HepG2 (cell line): Measurements from ENCODE around the gene CDC42SE2. TPM values are rescaled to one million over a fixed set of nuclear protein-coding genes. Genes with fewer than 3 reads are reported as not detected.

Source experiments
- ATAC-seq: fragments of 200-7000 bp; cut with Tn5 transposase; 3 replicates; pipeline ENCODE4 v1.9.1; 2020; ENCODE audit warnings: mild to moderate bottlenecking, moderate library complexity
- BruUV-seq: library from RNA; stranded (reverse); fragments of 400-500 nt; replicated peaks from 2 replicates; lab custom pipeline; 2021; lab: Mats Ljungman, UMichigan
- CTCF ChIA-PET: fragments of 300-600 bp; formaldehyde crosslinking; extraction: SDS; loops from one replicate; lab custom pipeline; 2021; ENCODE audit warnings: low total read pairs, inconsistent platforms, low intra/inter-chr PET ratio; lab: Yijun Ruan, JAX
- POLR2A ChIA-PET: fragments of 350-600 bp; sonication (Branson Sonifier 250); formaldehyde crosslinking; loops from one replicate; lab custom pipeline; 2020; ENCODE audit warnings: antibody characterized with exemption, inconsistent platforms; lab: Yijun Ruan, JAX
- DNase-seq: peaks from one replicate; pipeline ENCODE4 v3.0.0-alpha.2; 2015; ENCODE audit warnings: low spot score
- FAIRE-seq: peaks from 3 replicates; lab custom pipeline; 2011; peaks lifted over from hg19 to GRCh38; lab: Jason Lieb, UNC
- H2AFZ ChIP-seq: one replicate; pipeline ENCODE4 v1.6.1; 2011; ENCODE audit warnings: low read length, inconsistent platforms
- H3K27ac ChIP-seq: fragments of 300-600 bp; 3 replicates; pipeline ENCODE4 v1.8.0; 2011; ENCODE audit warnings: mixed run types, mild to moderate bottlenecking, mixed read lengths, low read length, inconsistent platforms; ENCODE audit not compliant: insufficient read depth; ENCODE audit errors: extremely low read length
- H3K27me3 ChIP-seq, 2 experiments: fragments of 200-600 bp in 1 of 2; 2 replicates in 1 of 2; 3 replicates in 1 of 2; pipeline versions ENCODE4 v1.6.0 to v1.8.0; 2011; ENCODE audit warnings: low read length in 2 of 2, mild to moderate bottlenecking in 2 of 2, moderate library complexity in 2 of 2, inconsistent platforms in 1 of 2; ENCODE audit not compliant: insufficient read depth in 2 of 2, control insufficient read depth in 1 of 2
- H3K36me3 ChIP-seq, 2 experiments: fragments of 200-600 bp in 1 of 2; replicated peaks in 1 of 2; 2 replicates in 1 of 2; 3 replicates in 1 of 2; pipeline versions ENCODE4 v1.5.1 to v1.8.0; 2011; ENCODE audit warnings: low read length in 2 of 2, inconsistent platforms in 1 of 2; ENCODE audit not compliant: insufficient read depth in 2 of 2, control insufficient read depth in 1 of 2
- H3K4me1 ChIP-seq: 2 replicates; pipeline ENCODE4 v1.5.1; 2012; ENCODE audit warnings: low read length, inconsistent platforms; ENCODE audit not compliant: insufficient read depth
- H3K4me2 ChIP-seq: 2 replicates; pipeline ENCODE4 v1.6.0; 2011; ENCODE audit warnings: low read depth, low read length, inconsistent platforms
- H3K4me3 ChIP-seq, 3 experiments: fragments of 200-600 bp in 1 of 3; sonication (generic), shearing (Covaris generic) in 1 of 3; replicated peaks in 1 of 3; 2 replicates each; pipeline ENCODE4 v1.5.1; 2011 to 2016; ENCODE audit warnings: low read length in 3 of 3, inconsistent platforms in 2 of 3, low read depth in 2 of 3, mild to moderate bottlenecking in 2 of 3, control low read depth in 1 of 3, mixed read lengths in 1 of 3; ENCODE audit not compliant: insufficient read depth in 1 of 3
- H3K79me2 ChIP-seq: one replicate; pipeline ENCODE4 v1.6.1; 2011; ENCODE audit warnings: low read length, inconsistent platforms; ENCODE audit not compliant: insufficient read depth
- H3K9ac ChIP-seq: 2 replicates; pipeline ENCODE4 v1.6.0; 2011; ENCODE audit warnings: mild to moderate bottlenecking, low read depth, low read length, inconsistent platforms; ENCODE audit not compliant: insufficient read depth
- H3K9me3 ChIP-seq: 2 replicates; pipeline ENCODE4 v1.5.1; 2012; ENCODE audit warnings: mild to moderate bottlenecking, low read length
- H4K20me1 ChIP-seq: 2 replicates; pipeline ENCODE4 v1.6.0; 2011; ENCODE audit warnings: inconsistent platforms, mild to moderate bottlenecking, low read length, moderate library complexity; ENCODE audit not compliant: insufficient read depth
- ATRX ChIP-seq: sonication (generic); formaldehyde crosslinking; IDR thresholded peaks from 2 replicates; pipeline ENCODE4 v1.4.0; 2020; ENCODE audit warnings: missing genetic modification reagents, borderline replicate concordance
- HES4 ChIP-seq: sonication (generic); formaldehyde crosslinking; IDR thresholded peaks from 2 replicates; pipeline ENCODE4 v1.9.0; 2021; ENCODE audit warnings: mild to moderate bottlenecking, missing genetic modification reagents, borderline replicate concordance
- HNF4G ChIP-seq, 2 experiments: sonication (generic) in 1 of 2; formaldehyde crosslinking in 1 of 2; IDR thresholded peaks; 2 replicates each; pipeline versions ENCODE4 v1.4.0 to v1.6.1; 2011 to 2020; ENCODE audit warnings: borderline replicate concordance in 2 of 2, low read depth in 2 of 2, mild to moderate bottlenecking in 2 of 2, low read length in 1 of 2, missing genetic modification reagents in 1 of 2, moderate library complexity in 1 of 2
- KMT2A ChIP-seq: sonication (generic); formaldehyde crosslinking; IDR thresholded peaks from 2 replicates; pipeline ENCODE4 v1.4.0; 2020; ENCODE audit warnings: missing genetic modification reagents
- PHB2 ChIP-seq: fragments of 450-650 bp; IDR thresholded peaks from 2 replicates; pipeline ENCODE4 v1.6.1; 2018; ENCODE audit not compliant: partially characterized antibody
- RORA ChIP-seq: sonication (generic); formaldehyde crosslinking; IDR thresholded peaks from 2 replicates; pipeline ENCODE4 v1.5.0; 2020; ENCODE audit warnings: mild to moderate bottlenecking, missing genetic modification reagents, moderate library complexity
- YY1 ChIP-seq: IDR thresholded peaks from 2 replicates; pipeline ENCODE4 v1.6.1; 2011; ENCODE audit warnings: low read length, low read depth, moderate library complexity, mild to moderate bottlenecking; ENCODE audit not compliant: insufficient read depth, insufficient replicate concordance
- ZNF34 ChIP-seq: sonication (generic); formaldehyde crosslinking; IDR thresholded peaks from 2 replicates; pipeline ENCODE4 v1.4.0; 2020; ENCODE audit warnings: mild to moderate bottlenecking, missing genetic modification reagents, borderline replicate concordance
- ZNF557 ChIP-seq: sonication (generic); formaldehyde crosslinking; IDR thresholded peaks from 2 replicates; pipeline ENCODE4 v1.4.0; 2020; ENCODE audit warnings: missing genetic modification reagents
- ZNF7 ChIP-seq: IDR thresholded peaks from 2 replicates; pipeline ENCODE4 v1.6.1; 2016; ENCODE audit warnings: missing biosample characterization, missing genetic modification reagents
- ZNF724P ChIP-seq: sonication (generic); formaldehyde crosslinking; IDR thresholded peaks from 2 replicates; pipeline ENCODE4 v1.8.0; 2022; ENCODE audit warnings: missing genetic modification reagents, borderline replicate concordance
- ZNF773 ChIP-seq: sonication (generic); formaldehyde crosslinking; IDR thresholded peaks from 2 replicates; pipeline ENCODE4 v1.4.0; 2020; ENCODE audit warnings: missing genetic modification reagents, borderline replicate concordance
- ZNF776 ChIP-seq: sonication (generic); formaldehyde crosslinking; IDR thresholded peaks from 2 replicates; pipeline ENCODE4 v1.4.0; 2020; ENCODE audit warnings: mild to moderate bottlenecking, missing genetic modification reagents
- WGBS: methylation state at CpG from one replicate; pipeline ENCODE4 v1.1.6; 2017; ENCODE audit warnings: low lambda C conversion rate; 5-methylcytosine and 5-hydroxymethylcytosine counted together
- in situ Hi-C: cut with HindIII; loops from 2 replicates; pipeline ENCODE4 v1.10.0; 2017; ENCODE audit warnings: low pct_unique_long_range_greater_than_20kb; ENCODE audit not compliant: extremely low pct_ligation_motif_present
- intact Hi-C: fragments of 100-400 bp; cut with micrococcal nuclease; formaldehyde crosslinking; loops from one replicate; pipeline ENCODE4 v1.10.0; 2022; ENCODE audit not compliant: unreplicated experiment
- polyA plus RNA-seq, 8 experiments: library from polyadenylated mRNA; depleted of rRNA in 3 of 8; stranded (reverse) in 7 of 8; unstranded in 1 of 8; fragments of >200 nt; fragmentation: Illumina TruSeq in 4 of 8; extraction: Trizol in 4 of 8; gene quantifications; 2 replicates each; pipeline versions ENCODE4 v1.2.1 to v1.2.3, GENCODE V29; 2011 to 2016; ENCODE audit warnings: low read depth in 4 of 8, missing spikeins in 1 of 8, mixed read lengths in 1 of 8; ENCODE audit not compliant: insufficient read depth in 1 of 8
- total RNA-seq, 5 experiments: library from RNA; depleted of rRNA; stranded (reverse); fragments of >200 nt; fragmentation: Illumina TruSeq; extraction: Trizol; gene quantifications; 2 replicates each; pipeline ENCODE4 v1.2.3, GENCODE V29; 2016; ENCODE audit warnings: low read depth in 1 of 5
- TF ChIP-seq, protein P1 (sequence below): sonication (generic); formaldehyde crosslinking; IDR thresholded peaks from 2 replicates; pipeline ENCODE4 v1.4.0; 2020; ENCODE audit warnings: missing genetic modification reagents
- TF ChIP-seq, protein P2 (sequence below): sonication (generic); formaldehyde crosslinking; IDR thresholded peaks from 2 replicates; pipeline ENCODE4 v1.4.0; 2020; ENCODE audit warnings: missing genetic modification reagents

CDC42SE2 gene
- total and polyA plus RNA-seq, 2 of the 13 experiments (the other 11 are each of a cell fraction or from before 2014, with no cell fraction given): 19.6 to 25.0 TPM

- intact Hi-C loops (no loop called here), in situ Hi-C loops (no loop called here)
- Histone ChIP-seq H3K4me3 (no peak overlapping the region), H2AFZ (no peak overlapping the region), H3K27me3 (no peaks in the 10 kb centered on the region), H3K27ac (no peak overlapping the region), H3K4me1 (no peaks in the 10 kb centered on the region; the same call in 1 of the 2 replicates), H3K36me3 (0 out of 5 replicates have a peak, but pooled peaks cover 0 to 4% of the 10 kb centered on the region in 2 experiments), H3K9ac (no peak overlapping the region), H3K4me2 (no peak overlapping the region), H3K79me2 (peaks cover 28% of the 10 kb centered on the region), H4K20me1 (peaks cover 3% of the 10 kb centered on the region; the same call in 1 of the 2 replicates), H3K9me3 (no peaks in the 10 kb centered on the region)
- no peak for FAIRE-seq
- BruUV-seq: no TSS peak
- ATAC-seq: no peak
- no peak for DNase-seq
- POLR2A ChIA-PET: no interaction called here
- no peak for TF ChIP-seq RORA (CRISPR knock-in tag)
- TF ChIP-seq ZNF34 (CRISPR knock-in tag): no peak
- CTCF ChIA-PET: no interaction called here
- WGBS: 100% methylated on average over 2 of the region's 2 CpGs
These were observed 65.4 kb downstream of the CDC42SE2 start for GRCh38 chr5:131329286-131329560.

DNA sequence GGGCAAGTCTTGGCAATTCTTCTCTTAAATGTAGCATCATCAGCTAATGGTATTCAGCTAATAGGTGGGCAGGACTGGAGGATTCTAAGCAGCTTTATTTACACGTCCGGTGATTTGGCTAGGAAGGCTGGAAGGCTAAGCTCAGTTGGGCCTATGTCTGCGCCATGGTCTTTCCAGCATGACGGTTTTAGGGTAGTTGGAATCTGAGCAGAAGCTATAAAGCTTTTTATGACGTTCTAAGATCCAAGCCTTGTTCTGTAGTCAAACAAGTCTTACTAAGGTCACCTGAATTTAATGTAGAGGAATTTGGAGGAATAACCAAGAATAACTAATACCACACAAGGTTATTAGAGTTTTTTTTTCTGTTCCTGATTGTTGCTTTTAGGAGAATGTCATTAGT lies 66.2 kb downstream of the CDC42SE2 start:
- Histone ChIP-seq H3K27me3 (no peaks in the 10 kb centered on the region), H3K79me2 (peaks cover 20% of the 10 kb centered on the region), H3K9me3 (no peaks in the 10 kb centered on the region), H4K20me1 (peaks cover 3% of the 10 kb centered on the region; the same call in 1 of the 2 replicates), H3K36me3 (0 out of 5 replicates have a peak, but pooled peaks cover 0 to 4% of the 10 kb centered on the region in 2 experiments), H3K27ac (no peak overlapping the region), H3K4me3 (no peak overlapping the region), H3K9ac (no peak overlapping the region), H3K4me1 (no peaks in the 10 kb centered on the region; the same call in 1 of the 2 replicates), H3K4me2 (no peak overlapping the region), H2AFZ (no peak overlapping the region)
- CTCF ChIA-PET: no interaction called here
- no TSS peak for BruUV-seq
- in situ Hi-C loops (no loop called here), intact Hi-C loops (no loop called here)
- 98% methylated on average over 5 of the region's 5 CpGs for WGBS
- FAIRE-seq: no peak
- ATAC-seq: no peak
- no peak for DNase-seq
- POLR2A ChIA-PET: no interaction called here
- TF ChIP-seq PHB2 (no peak), HES4 (CRISPR knock-in tag) (no peak), ATRX (CRISPR knock-in tag) (no peak), ZNF776 (CRISPR knock-in tag) (no peak), ZNF557 (no peak), ZNF7 (no peak), YY1 (no peak), KMT2A (no peak), ZNF724P (CRISPR knock-in tag) (no peak), ZNF773 (CRISPR knock-in tag) (no peak), HNF4G (IDR thresholded peaks at IDR 0.05; ENCODE audit: borderline replicate concordance, low read depth, low read length) (no peak), HNF4G (CRISPR knock-in tag; IDR thresholded peaks at IDR 0.05; ENCODE audit: borderline replicate concordance, low read depth) (no peak)
- TF ChIP-seq, protein P1, sequence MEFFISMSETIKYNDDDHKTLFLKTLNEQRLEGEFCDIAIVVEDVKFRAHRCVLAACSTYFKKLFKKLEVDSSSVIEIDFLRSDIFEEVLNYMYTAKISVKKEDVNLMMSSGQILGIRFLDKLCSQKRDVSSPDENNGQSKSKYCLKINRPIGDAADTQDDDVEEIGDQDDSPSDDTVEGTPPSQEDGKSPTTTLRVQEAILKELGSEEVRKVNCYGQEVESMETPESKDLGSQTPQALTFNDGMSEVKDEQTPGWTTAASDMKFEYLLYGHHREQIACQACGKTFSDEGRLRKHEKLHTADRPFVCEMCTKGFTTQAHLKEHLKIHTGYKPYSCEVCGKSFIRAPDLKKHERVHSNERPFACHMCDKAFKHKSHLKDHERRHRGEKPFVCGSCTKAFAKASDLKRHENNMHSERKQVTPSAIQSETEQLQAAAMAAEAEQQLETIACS (CRISPR knock-in tag): no peak
- TF ChIP-seq, protein P2, sequence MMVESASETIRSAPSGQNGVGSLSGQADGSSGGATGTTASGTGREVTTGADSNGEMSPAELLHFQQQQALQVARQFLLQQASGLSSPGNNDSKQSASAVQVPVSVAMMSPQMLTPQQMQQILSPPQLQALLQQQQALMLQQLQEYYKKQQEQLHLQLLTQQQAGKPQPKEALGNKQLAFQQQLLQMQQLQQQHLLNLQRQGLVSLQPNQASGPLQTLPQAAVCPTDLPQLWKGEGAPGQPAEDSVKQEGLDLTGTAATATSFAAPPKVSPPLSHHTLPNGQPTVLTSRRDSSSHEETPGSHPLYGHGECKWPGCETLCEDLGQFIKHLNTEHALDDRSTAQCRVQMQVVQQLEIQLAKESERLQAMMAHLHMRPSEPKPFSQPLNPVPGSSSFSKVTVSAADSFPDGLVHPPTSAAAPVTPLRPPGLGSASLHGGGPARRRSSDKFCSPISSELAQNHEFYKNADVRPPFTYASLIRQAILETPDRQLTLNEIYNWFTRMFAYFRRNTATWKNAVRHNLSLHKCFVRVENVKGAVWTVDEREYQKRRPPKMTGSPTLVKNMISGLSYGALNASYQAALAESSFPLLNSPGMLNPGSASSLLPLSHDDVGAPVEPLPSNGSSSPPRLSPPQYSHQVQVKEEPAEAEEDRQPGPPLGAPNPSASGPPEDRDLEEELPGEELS (CRISPR knock-in tag): no peak
